GM18909 (cell line): ENCODE data around the gene PRPH.
"Not testable (repeated sequence)": the region's sequence is repeated elsewhere in the genome, so short reads cannot be mapped to it uniquely, and the experiment has no call there.

Experiments used
- ATAC-seq: cut with Tn5 transposase; IDR thresholded peaks from one replicate; pipeline ENCODE4 v1.9.1; 2021; ENCODE audit warnings: mild to moderate bottlenecking; ENCODE audit not compliant: unreplicated experiment, poor library complexity

PRPH gene

GRCh38 chr12:49274396-49275069, 20.4 kb upstream of the PRPH start:
- no peak for ATAC-seq

- ATAC-seq, result no peak
Observed at GRCh38 chr12:49276304-49277290, 18.4 kb upstream of the PRPH start.

GRCh38 chr12:49277466-49277865, 17.5 kb upstream of the PRPH start:
- no peak for ATAC-seq

GRCh38 chr12:49279706-49280159, 15.2 kb upstream of the PRPH start:
- no peak for ATAC-seq

GRCh38 chr12:49280545-49280944, 14.4 kb upstream of the PRPH start:
- ATAC-seq, result not testable (repeated sequence)

- ATAC-seq, result no peak
Observed at GRCh38 chr12:49282302-49282701, 12.6 kb upstream of the PRPH start.

- not testable (repeated sequence) for ATAC-seq
Observed at GRCh38 chr12:49282740-49283375, 12.1 kb upstream of the PRPH start.

- no peak for ATAC-seq
Observed at GRCh38 chr12:49283541-49284429, 11.2 kb upstream of the PRPH start.

GRCh38 chr12:49284672-49285071, 10.3 kb upstream of the PRPH start:
- ATAC-seq, result no peak

GRCh38 chr12:49287876-49288275, 7.1 kb upstream of the PRPH start:
- ATAC-seq, result no peak

GRCh38 chr12:49288412-49288853, 6.5 kb upstream of the PRPH start:
- ATAC-seq, result no peak

- ATAC-seq, result no peak
Observed at GRCh38 chr12:49288922-49289555, 5.9 kb upstream of the PRPH start.

GRCh38 chr12:49292729-49293055, 2.3 kb upstream of the PRPH start:
- ATAC-seq, result no peak

- ATAC-seq, result no peak
Observed at GRCh38 chr12:49293056-49293956, 1.6 kb upstream of the PRPH start.

GRCh38 chr12:49294086-49294803, 702 bp upstream of the PRPH start:
- ATAC-seq, result no peak

GRCh38 chr12:49294804-49295081, 204 bp upstream of the PRPH start:
- ATAC-seq, result no peak

- ATAC-seq, result no peak
Observed at GRCh38 chr12:49296034-49296835, 1.3 kb downstream of the PRPH start.
